Superior temporal gyrus (tissue), 1 donor: ENCODE results near the gene CFAP91.

Experiments used
- DNase-seq: peaks from one replicate; pipeline ENCODE4 v3.0.0-alpha.2; 2016; ENCODE audit errors: extremely low spot score

The CFAP91 gene

GRCh38 chr3:119702530-119703527 is at the start of gene CFAP91:
CFAP91 (plus strand) TSS chr3:119703022; CDS start chr3:119703099, 77 bp downstream.
- peak; percentile 85 for DNase-seq

GRCh38 chr3:119653876-119654275 is 48.9 kb upstream of the CFAP91 start:
- no peak for DNase-seq

GRCh38 chr3:119657887-119658702 is 44.7 kb upstream of the CFAP91 start:
- DNase-seq, result no peak

- no peak for DNase-seq
Observed at GRCh38 chr3:119658994-119659393, 43.8 kb upstream of the CFAP91 start.

GRCh38 chr3:119659606-119660291 is 43.1 kb upstream of the CFAP91 start:
- no peak for DNase-seq

GRCh38 chr3:119660474-119661440 is 42.1 kb upstream of the CFAP91 start, which contains the start of gene POPDC2:
POPDC2 (minus strand) TSS chr3:119660589; CDS start chr3:119660423, 166 bp downstream.
- no peak for DNase-seq

GRCh38 chr3:119662604-119663373 is 40.0 kb upstream of the CFAP91 start:
- no peak for DNase-seq

- DNase-seq, result no peak
Observed at GRCh38 chr3:119663885-119664284, 38.9 kb upstream of the CFAP91 start.

- DNase-seq, result no peak
Observed at GRCh38 chr3:119664370-119664769, 38.5 kb upstream of the CFAP91 start.

GRCh38 chr3:119664850-119665379 is 37.9 kb upstream of the CFAP91 start:
- DNase-seq, result no peak

- no peak for DNase-seq
Observed at GRCh38 chr3:119665954-119666559, 36.8 kb upstream of the CFAP91 start.

GRCh38 chr3:119669906-119670570 is 32.8 kb upstream of the CFAP91 start:
- no peak for DNase-seq

GRCh38 chr3:119672776-119673175 is 30.0 kb upstream of the CFAP91 start:
- no peak for DNase-seq

- DNase-seq, result no peak
Observed at GRCh38 chr3:119673875-119674274, 28.9 kb upstream of the CFAP91 start.

GRCh38 chr3:119675188-119675874 is 27.5 kb upstream of the CFAP91 start:
- no peak for DNase-seq

GRCh38 chr3:119676020-119676419 is 26.8 kb upstream of the CFAP91 start:
- DNase-seq, result no peak

- DNase-seq, result peak; percentile 97
Observed at GRCh38 chr3:119676771-119677640, 25.8 kb upstream of the CFAP91 start, which contains the start of gene COX17. COX17 (minus strand) TSS chr3:119677406; CDS start chr3:119677310, 96 bp downstream.
